GM23338 (cell line): ENCODE results near the gene BICC1. TPM values are rescaled to one million over a fixed set of nuclear protein-coding genes. Genes with fewer than 3 reads are reported as not detected.

Experiments
- ATAC-seq: fragments of 200-7000 bp; cut with Tn5 transposase; 3 replicates; pipeline ENCODE4 v1.9.1; 2020
- DNase-seq: peaks from one replicate; pipeline ENCODE4 v3.0.0-alpha.2; 2015; ENCODE audit warnings: low spot score
- H2AFZ ChIP-seq: fragments of 200-600 bp; sonication (generic); 2 replicates; pipeline ENCODE4 v1.8.0; 2016; ENCODE audit warnings: antibody characterized with exemption, mild to moderate bottlenecking, moderate library complexity
- H3F3A ChIP-seq: fragments of 200-600 bp; sonication (generic); replicated peaks from 2 replicates; pipeline ENCODE4 v1.8.0; 2017; ENCODE audit warnings: antibody characterized with exemption, mixed run types, low read depth
- H3K27ac ChIP-seq: fragments of 200-600 bp; sonication (generic); 2 replicates; pipeline ENCODE4 v1.6.1; 2016; ENCODE audit warnings: low read depth
- H3K27me3 ChIP-seq: fragments of 200-600 bp; sonication (generic); 2 replicates; pipeline ENCODE4 v1.8.0; 2016; ENCODE audit warnings: mild to moderate bottlenecking, mixed run types, moderate library complexity; ENCODE audit not compliant: insufficient read depth
- H3K36me3 ChIP-seq: fragments of 200-600 bp; sonication (generic); 2 replicates; pipeline ENCODE4 v1.8.0; 2016; ENCODE audit warnings: mild to moderate bottlenecking; ENCODE audit not compliant: insufficient read depth
- H3K4me1 ChIP-seq: fragments of 200-600 bp; sonication (generic); 2 replicates; pipeline ENCODE4 v1.8.0; 2016; ENCODE audit warnings: mild to moderate bottlenecking, moderate library complexity; ENCODE audit not compliant: insufficient read depth
- H3K4me2 ChIP-seq: fragments of 200-600 bp; sonication (generic); 2 replicates; pipeline ENCODE4 v1.7.1; 2017; ENCODE audit warnings: mixed run types
- H3K4me3 ChIP-seq: fragments of 200-600 bp; sonication (generic); 2 replicates; pipeline ENCODE4 v1.6.1; 2016; ENCODE audit warnings: mixed run types
- H3K79me2 ChIP-seq: fragments of 200-600 bp; sonication (generic); replicated peaks from 2 replicates; pipeline ENCODE4 v1.8.0; 2017; ENCODE audit warnings: mild to moderate bottlenecking; ENCODE audit not compliant: insufficient read depth
- H3K9me2 ChIP-seq: fragments of 200-600 bp; sonication (generic); 2 replicates; pipeline ENCODE4 v1.8.0; 2017; ENCODE audit not compliant: insufficient read depth
- H4K20me1 ChIP-seq: fragments of 200-600 bp; sonication (generic); replicated peaks from 2 replicates; pipeline ENCODE4 v1.8.0; 2017; ENCODE audit warnings: mild to moderate bottlenecking; ENCODE audit not compliant: insufficient read depth
- H3K27ac Mint-ChIP-seq: 2 replicates; pipeline ENCODE4 v1.8.0; 2020; ENCODE audit warnings: inconsistent platforms, mild to moderate bottlenecking, moderate library complexity, mixed read lengths
- H3K27me3 Mint-ChIP-seq: 3 replicates; pipeline ENCODE4 v1.8.0; 2022; ENCODE audit warnings: low read depth, mild to moderate bottlenecking, moderate library complexity, mixed read lengths, inconsistent platforms; ENCODE audit not compliant: insufficient read depth, poor library complexity
- H3K36me3 Mint-ChIP-seq: 3 replicates; pipeline ENCODE4 v1.8.0; 2021; ENCODE audit warnings: low read depth, mild to moderate bottlenecking, inconsistent platforms, moderate library complexity, mixed read lengths
- H3K4me1 Mint-ChIP-seq: 3 replicates; pipeline ENCODE4 v1.8.0; 2020; ENCODE audit warnings: mild to moderate bottlenecking, inconsistent platforms, mixed read lengths
- H3K4me3 Mint-ChIP-seq: 3 replicates; pipeline ENCODE4 v1.8.0; 2021; ENCODE audit warnings: moderate library complexity, mild to moderate bottlenecking, inconsistent platforms, mixed read lengths
- H3K9me3 Mint-ChIP-seq: 3 replicates; pipeline ENCODE4 v1.8.0; 2020; ENCODE audit warnings: moderate library complexity, mild to moderate bottlenecking, inconsistent platforms, mixed read lengths
- CREB1 ChIP-seq: fragments of 250-450 bp; sonication (Bioruptor Pico); IDR thresholded peaks from 2 replicates; pipeline ENCODE4 v1.5.0; 2020; ENCODE audit warnings: low read depth, mild to moderate bottlenecking, moderate library complexity
- EZH2 ChIP-seq: fragments of 200-600 bp; sonication (generic); IDR thresholded peaks from one replicate; pipeline ENCODE4 v1.8.0; 2017; ENCODE audit warnings: antibody characterized with exemption, mild to moderate bottlenecking, low read depth; ENCODE audit not compliant: unreplicated experiment
- EZH2phosphoT487 ChIP-seq: fragments of 200-600 bp; sonication (generic); IDR thresholded peaks from one replicate; pipeline ENCODE4 v1.8.1; 2018; ENCODE audit warnings: antibody characterized with exemption; ENCODE audit not compliant: unreplicated experiment
- NANOG ChIP-seq: IDR thresholded peaks from 2 replicates; pipeline ENCODE4 v1.6.1; 2016; ENCODE audit warnings: antibody characterized with exemption, borderline replicate concordance
- POLR2AphosphoS5 ChIP-seq: IDR thresholded peaks from 2 replicates; pipeline ENCODE4 v1.6.1; 2016; ENCODE audit warnings: antibody characterized with exemption, low read depth
- STAT1 ChIP-seq: IDR thresholded peaks from one replicate; pipeline ENCODE4 v1.6.1; 2016; ENCODE audit warnings: antibody characterized with exemption; ENCODE audit not compliant: unreplicated experiment
- ZNF114 ChIP-seq: fragments of 250-450 bp; sonication (Bioruptor Pico); IDR thresholded peaks from 2 replicates; pipeline ENCODE4 v1.5.0; 2020; ENCODE audit warnings: mild to moderate bottlenecking, moderate library complexity
- ZNF331 ChIP-seq: fragments of 250-450 bp; sonication (Bioruptor Pico); IDR thresholded peaks from 2 replicates; pipeline ENCODE4 v1.5.0; 2020; ENCODE audit warnings: low read depth, mild to moderate bottlenecking, moderate library complexity
- polyA plus RNA-seq: library from polyadenylated mRNA; unstranded; fragments of >200 nt; fragmentation: Nextera tagmentation; extraction: Ambion mirVana; gene quantifications from 2 replicates; pipeline ENCODE4 v1.2.1, GENCODE V29; 2016
- total RNA-seq: library from RNA; depleted of rRNA; stranded (reverse); fragments of >200 nt; shearing (Covaris generic); gene quantifications from 2 replicates; pipeline ENCODE4 v1.2.3, GENCODE V29; 2014
- TF ChIP-seq, protein P1 (sequence below): fragments of 250-450 bp; sonication (Bioruptor Pico); IDR thresholded peaks from 2 replicates; pipeline ENCODE4 v1.5.0; 2020; ENCODE audit warnings: mild to moderate bottlenecking, moderate library complexity
- TF ChIP-seq, protein P2 (sequence below): IDR thresholded peaks from 2 replicates; pipeline ENCODE4 v1.6.1; 2016; ENCODE audit warnings: antibody characterized with exemption
- TF ChIP-seq, protein P3 (sequence below), 2 experiments: fragments of 200-600 bp in 1 of 2; sonication (generic) in 1 of 2; conservative IDR thresholded peaks; 2 replicates each; pipeline versions ENCODE4 v1.5.1 to v1.6.1; 2016 to 2017; ENCODE audit warnings: antibody characterized with exemption in 2 of 2, low read depth in 2 of 2, mild to moderate bottlenecking in 2 of 2, moderate library complexity in 1 of 2

Gene BICC1
- total and polyA plus RNA-seq, 2 experiments from 2014 or later, result 1.3 to 2.2 TPM

DNA sequence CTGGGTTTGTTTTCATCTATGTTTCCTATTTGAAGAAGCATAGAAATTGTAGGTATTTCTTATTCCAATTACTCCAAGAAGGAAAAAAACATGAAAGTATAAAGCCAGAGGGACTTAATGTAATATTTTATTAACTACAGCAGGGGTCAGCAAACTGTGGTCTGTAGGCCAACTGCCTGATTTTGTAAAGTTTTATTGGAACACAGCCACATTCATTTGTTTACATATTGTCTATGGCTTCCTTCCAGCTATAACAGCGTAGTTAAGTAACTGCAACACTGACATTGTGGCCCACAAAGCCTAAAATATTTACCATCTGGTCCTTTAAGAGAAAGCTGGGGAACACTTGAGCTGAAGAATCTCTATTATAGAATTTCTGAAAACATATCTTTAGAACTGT is 306.2 kb downstream of the BICC1 start (continued):
- TF ChIP-seq, protein P1, sequence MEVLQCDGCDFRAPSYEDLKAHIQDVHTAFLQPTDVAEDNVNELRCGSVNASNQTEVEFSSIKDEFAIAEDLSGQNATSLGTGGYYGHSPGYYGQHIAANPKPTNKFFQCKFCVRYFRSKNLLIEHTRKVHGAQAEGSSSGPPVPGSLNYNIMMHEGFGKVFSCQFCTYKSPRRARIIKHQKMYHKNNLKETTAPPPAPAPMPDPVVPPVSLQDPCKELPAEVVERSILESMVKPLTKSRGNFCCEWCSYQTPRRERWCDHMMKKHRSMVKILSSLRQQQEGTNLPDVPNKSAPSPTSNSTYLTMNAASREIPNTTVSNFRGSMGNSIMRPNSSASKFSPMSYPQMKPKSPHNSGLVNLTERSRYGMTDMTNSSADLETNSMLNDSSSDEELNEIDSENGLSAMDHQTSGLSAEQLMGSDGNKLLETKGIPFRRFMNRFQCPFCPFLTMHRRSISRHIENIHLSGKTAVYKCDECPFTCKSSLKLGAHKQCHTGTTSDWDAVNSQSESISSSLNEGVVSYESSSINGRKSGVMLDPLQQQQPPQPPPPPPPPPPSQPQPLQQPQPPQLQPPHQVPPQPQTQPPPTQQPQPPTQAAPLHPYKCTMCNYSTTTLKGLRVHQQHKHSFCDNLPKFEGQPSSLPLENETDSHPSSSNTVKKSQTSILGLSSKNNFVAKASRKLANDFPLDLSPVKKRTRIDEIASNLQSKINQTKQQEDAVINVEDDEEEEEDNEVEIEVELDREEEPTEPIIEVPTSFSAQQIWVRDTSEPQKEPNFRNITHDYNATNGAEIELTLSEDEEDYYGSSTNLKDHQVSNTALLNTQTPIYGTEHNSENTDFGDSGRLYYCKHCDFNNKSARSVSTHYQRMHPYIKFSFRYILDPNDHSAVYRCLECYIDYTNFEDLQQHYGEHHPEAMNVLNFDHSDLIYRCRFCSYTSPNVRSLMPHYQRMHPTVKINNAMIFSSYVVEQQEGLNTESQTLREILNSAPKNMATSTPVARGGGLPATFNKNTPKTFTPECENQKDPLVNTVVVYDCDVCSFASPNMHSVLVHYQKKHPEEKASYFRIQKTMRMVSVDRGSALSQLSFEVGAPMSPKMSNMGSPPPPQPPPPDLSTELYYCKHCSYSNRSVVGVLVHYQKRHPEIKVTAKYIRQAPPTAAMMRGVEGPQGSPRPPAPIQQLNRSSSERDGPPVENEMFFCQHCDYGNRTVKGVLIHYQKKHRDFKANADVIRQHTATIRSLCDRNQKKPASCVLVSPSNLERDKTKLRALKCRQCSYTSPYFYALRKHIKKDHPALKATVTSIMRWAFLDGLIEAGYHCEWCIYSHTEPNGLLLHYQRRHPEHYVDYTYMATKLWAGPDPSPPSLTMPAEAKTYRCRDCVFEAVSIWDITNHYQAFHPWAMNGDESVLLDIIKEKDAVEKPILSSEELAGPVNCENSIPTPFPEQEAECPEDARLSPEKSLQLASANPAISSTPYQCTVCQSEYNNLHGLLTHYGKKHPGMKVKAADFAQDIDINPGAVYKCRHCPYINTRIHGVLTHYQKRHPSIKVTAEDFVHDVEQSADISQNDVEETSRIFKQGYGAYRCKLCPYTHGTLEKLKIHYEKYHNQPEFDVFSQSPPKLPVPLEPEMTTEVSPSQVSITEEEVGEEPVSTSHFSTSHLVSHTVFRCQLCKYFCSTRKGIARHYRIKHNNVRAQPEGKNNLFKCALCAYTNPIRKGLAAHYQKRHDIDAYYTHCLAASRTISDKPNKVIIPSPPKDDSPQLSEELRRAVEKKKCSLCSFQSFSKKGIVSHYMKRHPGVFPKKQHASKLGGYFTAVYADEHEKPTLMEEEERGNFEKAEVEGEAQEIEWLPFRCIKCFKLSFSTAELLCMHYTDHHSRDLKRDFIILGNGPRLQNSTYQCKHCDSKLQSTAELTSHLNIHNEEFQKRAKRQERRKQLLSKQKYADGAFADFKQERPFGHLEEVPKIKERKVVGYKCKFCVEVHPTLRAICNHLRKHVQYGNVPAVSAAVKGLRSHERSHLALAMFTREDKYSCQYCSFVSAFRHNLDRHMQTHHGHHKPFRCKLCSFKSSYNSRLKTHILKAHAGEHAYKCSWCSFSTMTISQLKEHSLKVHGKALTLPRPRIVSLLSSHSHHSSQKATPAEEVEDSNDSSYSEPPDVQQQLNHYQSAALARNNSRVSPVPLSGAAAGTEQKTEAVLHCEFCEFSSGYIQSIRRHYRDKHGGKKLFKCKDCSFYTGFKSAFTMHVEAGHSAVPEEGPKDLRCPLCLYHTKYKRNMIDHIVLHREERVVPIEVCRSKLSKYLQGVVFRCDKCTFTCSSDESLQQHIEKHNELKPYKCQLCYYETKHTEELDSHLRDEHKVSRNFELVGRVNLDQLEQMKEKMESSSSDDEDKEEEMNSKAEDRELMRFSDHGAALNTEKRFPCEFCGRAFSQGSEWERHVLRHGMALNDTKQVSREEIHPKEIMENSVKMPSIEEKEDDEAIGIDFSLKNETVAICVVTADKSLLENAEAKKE (CRISPR knock-in tag), result no peak
- TF ChIP-seq EZH2 (no peak), ZNF114 (CRISPR knock-in tag) (no peak), CREB1 (CRISPR knock-in tag) (no peak), STAT1 (no peak), NANOG (no peak)

DNA sequence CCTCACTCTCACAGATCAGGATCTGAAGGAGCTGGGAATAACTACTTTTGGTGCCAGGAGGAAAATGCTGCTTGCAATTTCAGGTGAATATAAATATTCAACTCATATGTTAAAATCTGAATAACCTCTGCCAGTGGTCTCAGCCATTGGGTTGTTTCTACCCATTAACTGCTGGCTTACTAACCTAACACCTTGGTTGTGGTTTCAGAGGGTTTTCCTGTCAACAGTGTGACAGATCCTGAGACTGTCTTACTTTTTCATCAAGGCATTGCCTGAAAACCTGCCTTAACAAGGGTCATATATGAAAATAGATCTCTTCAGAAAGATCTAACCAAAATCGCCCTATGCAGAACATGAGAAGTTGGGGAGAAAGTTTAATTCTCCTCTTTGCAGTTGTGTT is 307.7 kb downstream of the BICC1 start:
- no peak overlapping the region for H3K27ac ChIP-seq
- DNase-seq, result no peak
- H3K36me3 ChIP-seq, result no peaks in the 10 kb centered on the region
- H3K27me3 ChIP-seq, result no peaks in the 10 kb centered on the region
- no peak overlapping the region for H3K4me2 ChIP-seq
- H3K79me2 ChIP-seq, result no peaks in the 10 kb centered on the region
- H2AFZ ChIP-seq, result no peak overlapping the region
- Mint-ChIP-seq H3K9me3 (no peaks in the 10 kb centered on the region), H3K36me3 (no peaks in the 10 kb centered on the region), H3K27me3 (no peaks in the 10 kb centered on the region), H3K27ac (no peak overlapping the region), H3K4me1 (peaks cover 4% of the 10 kb centered on the region; the same call in 1 of the 3 replicates), H3K4me3 (no peak overlapping the region)
- TF ChIP-seq POLR2AphosphoS5, result no peak
- no peak for TF ChIP-seq NANOG
- TF ChIP-seq, protein P2, sequence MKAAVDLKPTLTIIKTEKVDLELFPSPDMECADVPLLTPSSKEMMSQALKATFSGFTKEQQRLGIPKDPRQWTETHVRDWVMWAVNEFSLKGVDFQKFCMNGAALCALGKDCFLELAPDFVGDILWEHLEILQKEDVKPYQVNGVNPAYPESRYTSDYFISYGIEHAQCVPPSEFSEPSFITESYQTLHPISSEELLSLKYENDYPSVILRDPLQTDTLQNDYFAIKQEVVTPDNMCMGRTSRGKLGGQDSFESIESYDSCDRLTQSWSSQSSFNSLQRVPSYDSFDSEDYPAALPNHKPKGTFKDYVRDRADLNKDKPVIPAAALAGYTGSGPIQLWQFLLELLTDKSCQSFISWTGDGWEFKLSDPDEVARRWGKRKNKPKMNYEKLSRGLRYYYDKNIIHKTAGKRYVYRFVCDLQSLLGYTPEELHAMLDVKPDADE, result no peak
- no peak for TF ChIP-seq ZNF331 (CRISPR knock-in tag)
- no peak for TF ChIP-seq EZH2phosphoT487
- TF ChIP-seq, protein P3, sequence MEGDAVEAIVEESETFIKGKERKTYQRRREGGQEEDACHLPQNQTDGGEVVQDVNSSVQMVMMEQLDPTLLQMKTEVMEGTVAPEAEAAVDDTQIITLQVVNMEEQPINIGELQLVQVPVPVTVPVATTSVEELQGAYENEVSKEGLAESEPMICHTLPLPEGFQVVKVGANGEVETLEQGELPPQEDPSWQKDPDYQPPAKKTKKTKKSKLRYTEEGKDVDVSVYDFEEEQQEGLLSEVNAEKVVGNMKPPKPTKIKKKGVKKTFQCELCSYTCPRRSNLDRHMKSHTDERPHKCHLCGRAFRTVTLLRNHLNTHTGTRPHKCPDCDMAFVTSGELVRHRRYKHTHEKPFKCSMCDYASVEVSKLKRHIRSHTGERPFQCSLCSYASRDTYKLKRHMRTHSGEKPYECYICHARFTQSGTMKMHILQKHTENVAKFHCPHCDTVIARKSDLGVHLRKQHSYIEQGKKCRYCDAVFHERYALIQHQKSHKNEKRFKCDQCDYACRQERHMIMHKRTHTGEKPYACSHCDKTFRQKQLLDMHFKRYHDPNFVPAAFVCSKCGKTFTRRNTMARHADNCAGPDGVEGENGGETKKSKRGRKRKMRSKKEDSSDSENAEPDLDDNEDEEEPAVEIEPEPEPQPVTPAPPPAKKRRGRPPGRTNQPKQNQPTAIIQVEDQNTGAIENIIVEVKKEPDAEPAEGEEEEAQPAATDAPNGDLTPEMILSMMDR (conservative IDR thresholded peaks at IDR 0.05; ENCODE audit: low read depth in 2 of 2), result no peak
- no peak for TF ChIP-seq EZH2
- no peaks in the 10 kb centered on the region for H3K9me2 ChIP-seq
- H3K4me3 ChIP-seq, result no peak overlapping the region
- H3F3A ChIP-seq, result no peaks in the 10 kb centered on the region
- ATAC-seq, result no peak
- no peaks in the 10 kb centered on the region for H3K4me1 ChIP-seq
- H4K20me1 ChIP-seq, result no peaks in the 10 kb centered on the region
